Muscle of leg (tissue), 11 donors: ENCODE data around the gene ST8SIA4. TPM values are rescaled to one million over a fixed set of nuclear protein-coding genes. Genes with fewer than 3 reads are reported as not detected.
A peak's percentile ranks its signal among the peaks of the same experiment; 100 is the strongest.

ENCODE experiments used
- DNase-seq: peaks from one replicate; pipeline ENCODE4 v3.0.0; 2013
- H3K27ac ChIP-seq: one replicate; pipeline ENCODE4 v1.5.1; 2013; ENCODE audit warnings: mild to moderate bottlenecking, low read length, control low read depth
- H3K27me3 ChIP-seq: one replicate; pipeline ENCODE4 v1.6.1; 2013; ENCODE audit warnings: low read length; ENCODE audit not compliant: control insufficient read depth, insufficient read depth
- H3K36me3 ChIP-seq: one replicate; pipeline ENCODE4 v1.6.1; 2013; ENCODE audit warnings: low read length; ENCODE audit not compliant: control insufficient read depth, insufficient read depth
- H3K4me1 ChIP-seq: one replicate; pipeline ENCODE4 v1.6.1; 2013; ENCODE audit warnings: low read length; ENCODE audit not compliant: control insufficient read depth, insufficient read depth
- H3K4me3 ChIP-seq: one replicate; pipeline ENCODE4 v1.5.1; 2013; ENCODE audit warnings: low read length, control low read depth
- H3K9me3 ChIP-seq: replicated peaks from 2 replicates; pipeline ENCODE4 v1.6.1; 2013; ENCODE audit warnings: low read depth, low read length; ENCODE audit not compliant: control insufficient read depth
- WGBS: methylation state at CpG from one replicate; pipeline ENCODE4 v1.1.5; 2013; ENCODE audit warnings: missing lambda C conversion rate; ENCODE audit not compliant: insufficient coverage; 5-methylcytosine and 5-hydroxymethylcytosine counted together
- polyA plus RNA-seq, 8 donors: library from polyadenylated mRNA; unstranded; fragments of 120-200 nt; gene quantifications; one replicate each; pipeline versions ENCODE4 v1.2.1 to v1.2.3, GENCODE V29; 2013; ENCODE audit warnings: inconsistent platforms in 1 of 8, low replicate concordance in 1 of 8; ENCODE audit not compliant: insufficient read length in 8 of 8, insufficient read depth in 1 of 8
- total RNA-seq: library from RNA; stranded (reverse); fragments of 120-200 nt; gene quantifications from one replicate; pipeline ENCODE4 v1.2.4, GENCODE V29; 2013

The ST8SIA4 gene
- total and polyA plus RNA-seq, 9 donors: 4.5 to 9.3 (median 6.0) TPM

- H3K4me1 ChIP-seq: no peaks in the 10 kb centered on the region
- no peak for DNase-seq
Measured at GRCh38 chr5:100771181-100771580, 131.9 kb downstream of the ST8SIA4 start.

GRCh38 chr5:100768221-100768620 is 134.9 kb downstream of the ST8SIA4 start:
- no peak overlapping the region for H3K4me3 ChIP-seq
- no peaks in the 10 kb centered on the region for H3K9me3 ChIP-seq
- H3K27ac ChIP-seq: no peak overlapping the region
- whole genome bisulfite sequencing: 73% methylated on average over 2 of the region's 4 CpGs
- H3K36me3 ChIP-seq: no peaks in the 10 kb centered on the region
- no peak for DNase-seq
- H3K4me1 ChIP-seq: no peaks in the 10 kb centered on the region
- no peaks in the 10 kb centered on the region for H3K27me3 ChIP-seq

More at GRCh38 chr5:100771181-100771580, 131.9 kb downstream of the ST8SIA4 start:
- H3K27me3 ChIP-seq: no peaks in the 10 kb centered on the region
- H3K27ac ChIP-seq: no peak overlapping the region
- no peak overlapping the region for H3K4me3 ChIP-seq
- WGBS: no CpG with 5 or more reads among the region's 2 CpGs
- H3K36me3 ChIP-seq: no peaks in the 10 kb centered on the region
- H3K9me3 ChIP-seq: no peaks in the 10 kb centered on the region

GRCh38 chr5:100762995-100763394 is 140.1 kb downstream of the ST8SIA4 start:
- H3K27me3 ChIP-seq: no peaks in the 10 kb centered on the region
- WGBS: no CpG with 5 or more reads among the region's 1 CpG
- no peaks in the 10 kb centered on the region for H3K9me3 ChIP-seq
- H3K27ac ChIP-seq: no peak overlapping the region
- no peak overlapping the region for H3K4me3 ChIP-seq
- no peaks in the 10 kb centered on the region for H3K36me3 ChIP-seq
- no peak for DNase-seq
- peaks cover 4% of the 10 kb centered on the region for H3K4me1 ChIP-seq

GRCh38 chr5:100762108-100762507 is 141.0 kb downstream of the ST8SIA4 start:
- H3K36me3 ChIP-seq: no peaks in the 10 kb centered on the region
- DNase-seq: peak; percentile 39
- no peak overlapping the region for H3K4me3 ChIP-seq
- no peaks in the 10 kb centered on the region for H3K27me3 ChIP-seq
- no peaks in the 10 kb centered on the region for H3K9me3 ChIP-seq
- no peak overlapping the region for H3K27ac ChIP-seq
- peaks cover 4% of the 10 kb centered on the region for H3K4me1 ChIP-seq

GRCh38 chr5:100761192-100761591 is 141.9 kb downstream of the ST8SIA4 start:
- Histone ChIP-seq H3K27ac (no peak overlapping the region), H3K4me3 (no peak overlapping the region), H3K36me3 (no peaks in the 10 kb centered on the region), H3K27me3 (no peaks in the 10 kb centered on the region), H3K4me1 (peaks cover 4% of the 10 kb centered on the region), H3K9me3 (no peaks in the 10 kb centered on the region)
- peak; percentile 16 for DNase-seq

GRCh38 chr5:100760688-100761087 is 142.4 kb downstream of the ST8SIA4 start:
- DNase-seq: peak; percentile 11
- Histone ChIP-seq H3K27me3 (no peaks in the 10 kb centered on the region), H3K36me3 (no peaks in the 10 kb centered on the region), H3K4me3 (no peak overlapping the region), H3K9me3 (no peaks in the 10 kb centered on the region), H3K4me1 (peaks cover 4% of the 10 kb centered on the region), H3K27ac (no peak overlapping the region)
- WGBS: no CpG with 5 or more reads among the region's 1 CpG

GRCh38 chr5:100758780-100759179 is 144.3 kb downstream of the ST8SIA4 start:
- Histone ChIP-seq H3K27ac (no peak overlapping the region), H3K4me3 (no peak overlapping the region), H3K9me3 (no peaks in the 10 kb centered on the region), H3K4me1 (peaks cover 4% of the 10 kb centered on the region), H3K36me3 (no peaks in the 10 kb centered on the region), H3K27me3 (no peaks in the 10 kb centered on the region)
- no CpG with 5 or more reads among the region's 1 CpG for WGBS
- no peak for DNase-seq

- H3K36me3 ChIP-seq: no peaks in the 10 kb centered on the region
- H3K27me3 ChIP-seq: no peaks in the 10 kb centered on the region
- H3K9me3 ChIP-seq: no peaks in the 10 kb centered on the region
- H3K4me1 ChIP-seq: peaks cover 4% of the 10 kb centered on the region
- no peak for DNase-seq
- 92% methylated on average over 4 of the region's 5 CpGs for WGBS
- H3K4me3 ChIP-seq: no peak overlapping the region
- no peak overlapping the region for H3K27ac ChIP-seq
Measured at GRCh38 chr5:100758306-100758705, 144.8 kb downstream of the ST8SIA4 start.

GRCh38 chr5:100757618-100758017 is 145.5 kb downstream of the ST8SIA4 start:
- 71% methylated on average over 5 of the region's 8 CpGs for WGBS
- Histone ChIP-seq H3K4me1 (peaks cover 4% of the 10 kb centered on the region), H3K27ac (no peak overlapping the region), H3K9me3 (no peaks in the 10 kb centered on the region), H3K27me3 (no peaks in the 10 kb centered on the region), H3K4me3 (no peak overlapping the region), H3K36me3 (no peaks in the 10 kb centered on the region)
- no peak for DNase-seq
